Breast epithelium (tissue), 3 donors: ENCODE results near the gene CCDC92B.

ENCODE experiments used
- POLR2A ChIP-seq: fragments of 450-650 bp; IDR thresholded peaks from one replicate; pipeline ENCODE4 v1.6.1; 2016; ENCODE audit warnings: antibody characterized with exemption, mild to moderate bottlenecking, moderate library complexity
- POLR2AphosphoS5 ChIP-seq, 3 donors: sonication (generic); formaldehyde crosslinking; IDR thresholded peaks; one replicate each; pipeline ENCODE4 v1.6.1; 2017; ENCODE audit warnings: antibody characterized with exemption in 3 of 3
- TF ChIP-seq, protein P1 (sequence below), 3 donors: fragments of 450-650 bp; IDR thresholded peaks; one replicate each; pipeline ENCODE4 v1.5.1; 2016 to 2017; ENCODE audit warnings: antibody characterized with exemption in 3 of 3, mild to moderate bottlenecking in 3 of 3, moderate library complexity in 3 of 3

GRCh38 chr17:2718150-2718938 is 31.1 kb downstream of the CCDC92B start:
- TF ChIP-seq, protein P1, sequence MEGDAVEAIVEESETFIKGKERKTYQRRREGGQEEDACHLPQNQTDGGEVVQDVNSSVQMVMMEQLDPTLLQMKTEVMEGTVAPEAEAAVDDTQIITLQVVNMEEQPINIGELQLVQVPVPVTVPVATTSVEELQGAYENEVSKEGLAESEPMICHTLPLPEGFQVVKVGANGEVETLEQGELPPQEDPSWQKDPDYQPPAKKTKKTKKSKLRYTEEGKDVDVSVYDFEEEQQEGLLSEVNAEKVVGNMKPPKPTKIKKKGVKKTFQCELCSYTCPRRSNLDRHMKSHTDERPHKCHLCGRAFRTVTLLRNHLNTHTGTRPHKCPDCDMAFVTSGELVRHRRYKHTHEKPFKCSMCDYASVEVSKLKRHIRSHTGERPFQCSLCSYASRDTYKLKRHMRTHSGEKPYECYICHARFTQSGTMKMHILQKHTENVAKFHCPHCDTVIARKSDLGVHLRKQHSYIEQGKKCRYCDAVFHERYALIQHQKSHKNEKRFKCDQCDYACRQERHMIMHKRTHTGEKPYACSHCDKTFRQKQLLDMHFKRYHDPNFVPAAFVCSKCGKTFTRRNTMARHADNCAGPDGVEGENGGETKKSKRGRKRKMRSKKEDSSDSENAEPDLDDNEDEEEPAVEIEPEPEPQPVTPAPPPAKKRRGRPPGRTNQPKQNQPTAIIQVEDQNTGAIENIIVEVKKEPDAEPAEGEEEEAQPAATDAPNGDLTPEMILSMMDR (IDR thresholded peaks at IDR 0.05) = no peak
- TF ChIP-seq POLR2AphosphoS5 (IDR thresholded peaks at IDR 0.05) = no peak
- TF ChIP-seq POLR2A = no peak
